HEK293 (cell line): ENCODE data around the gene CNPY4.

Experiments
- GLIS1 ChIP-seq: fragments of 450-650 bp; formaldehyde crosslinking; IDR thresholded peaks from 2 replicates; pipeline ENCODE4 v1.5.1; 2016; ENCODE audit warnings: missing biosample characterization, missing genetic modification characterization
- KLF10 ChIP-seq: fragments of 450-650 bp; IDR thresholded peaks from 2 replicates; pipeline ENCODE4 v1.5.1; 2018; ENCODE audit warnings: missing biosample characterization, mild to moderate bottlenecking, missing genetic modification characterization
- MYNN ChIP-seq: fragments of 450-650 bp; formaldehyde crosslinking; IDR thresholded peaks from 2 replicates; pipeline ENCODE4 v1.5.1; 2016; ENCODE audit warnings: missing biosample characterization, missing genetic modification characterization, borderline replicate concordance
- YY2 ChIP-seq: fragments of 450-650 bp; formaldehyde crosslinking; IDR thresholded peaks from 2 replicates; pipeline ENCODE4 v1.5.1; 2016; ENCODE audit warnings: missing biosample characterization, missing genetic modification characterization
- ZBTB17 ChIP-seq: fragments of 450-650 bp; formaldehyde crosslinking; IDR thresholded peaks from 2 replicates; pipeline ENCODE4 v1.5.1; 2016; ENCODE audit warnings: missing biosample characterization, missing genetic modification characterization
- ZBTB21 ChIP-seq: fragments of 450-650 bp; formaldehyde crosslinking; IDR thresholded peaks from 2 replicates; pipeline ENCODE4 v1.5.1; 2017; ENCODE audit warnings: missing biosample characterization, missing genetic modification characterization
- ZFP3 ChIP-seq: fragments of 450-650 bp; formaldehyde crosslinking; IDR thresholded peaks from 2 replicates; pipeline ENCODE4 v1.5.1; 2016; ENCODE audit warnings: low read depth, missing biosample characterization, missing genetic modification characterization
- ZNF10 ChIP-seq: fragments of 450-650 bp; formaldehyde crosslinking; IDR thresholded peaks from 2 replicates; pipeline ENCODE4 v1.5.1; 2017; ENCODE audit warnings: missing biosample characterization, missing genetic modification characterization
- ZNF19 ChIP-seq: fragments of 450-650 bp; formaldehyde crosslinking; IDR thresholded peaks from 2 replicates; pipeline ENCODE4; 2016; ENCODE audit warnings: missing biosample characterization, missing genetic modification characterization, low read depth
- ZNF223 ChIP-seq: fragments of 450-650 bp; formaldehyde crosslinking; IDR thresholded peaks from 2 replicates; pipeline ENCODE4 v1.5.1; 2016; ENCODE audit warnings: missing biosample characterization, missing genetic modification characterization
- ZNF239 ChIP-seq: fragments of 450-650 bp; formaldehyde crosslinking; IDR thresholded peaks from 2 replicates; pipeline ENCODE4 v1.5.1; 2016; ENCODE audit warnings: missing biosample characterization, missing genetic modification characterization
- ZNF266 ChIP-seq: fragments of 450-650 bp; formaldehyde crosslinking; IDR thresholded peaks from 2 replicates; pipeline ENCODE4 v1.5.1; 2016; ENCODE audit warnings: missing biosample characterization, missing genetic modification characterization, low read depth
- ZNF274 ChIP-seq, 2 experiments: fragments of 200-500 bp in 1 of 2; fragments of 450-650 bp in 1 of 2; sonication (Bioruptor generic) in 1 of 2; formaldehyde crosslinking in 1 of 2; IDR thresholded peaks; 2 replicates each; pipeline versions ENCODE4 v1.5.1 to v1.6.1; 2014 to 2016; ENCODE audit warnings: borderline replicate concordance in 1 of 2, inconsistent platforms in 1 of 2, low read length in 1 of 2, missing biosample characterization in 1 of 2, missing genetic modification characterization in 1 of 2
- ZNF302 ChIP-seq: fragments of 450-650 bp; formaldehyde crosslinking; IDR thresholded peaks from 2 replicates; pipeline ENCODE4 v1.5.1; 2016; ENCODE audit warnings: missing biosample characterization, missing genetic modification characterization, low read depth
- ZNF521 ChIP-seq: fragments of 450-650 bp; formaldehyde crosslinking; IDR thresholded peaks from 2 replicates; pipeline ENCODE4 v1.5.1; 2017; ENCODE audit warnings: missing biosample characterization, mild to moderate bottlenecking, missing genetic modification characterization
- ZNF561 ChIP-seq: fragments of 450-650 bp; IDR thresholded peaks from 2 replicates; pipeline ENCODE4 v1.5.1; 2018; ENCODE audit warnings: missing biosample characterization, missing genetic modification characterization, borderline replicate concordance
- ZNF596 ChIP-seq: fragments of 450-650 bp; IDR thresholded peaks from 2 replicates; pipeline ENCODE4 v1.5.0; 2018; ENCODE audit warnings: missing biosample characterization, mild to moderate bottlenecking, missing genetic modification characterization, moderate library complexity
- ZNF621 ChIP-seq: fragments of 450-650 bp; formaldehyde crosslinking; IDR thresholded peaks from 2 replicates; pipeline ENCODE4 v1.5.1; 2017; ENCODE audit warnings: missing biosample characterization, missing genetic modification characterization
- ZNF660 ChIP-seq: fragments of 450-650 bp; IDR thresholded peaks from 2 replicates; pipeline ENCODE4 v1.5.1; 2018; ENCODE audit warnings: missing biosample characterization, mild to moderate bottlenecking, missing genetic modification characterization
- ZNF792 ChIP-seq: fragments of 450-650 bp; formaldehyde crosslinking; IDR thresholded peaks from 2 replicates; pipeline ENCODE4 v1.5.1; 2016; ENCODE audit warnings: missing biosample characterization, missing genetic modification characterization
- TF ChIP-seq, protein P1 (sequence below): fragments of 450-650 bp; formaldehyde crosslinking; IDR thresholded peaks from 2 replicates; pipeline ENCODE4 v1.5.1; 2016; ENCODE audit warnings: missing biosample characterization, missing genetic modification characterization
- TF ChIP-seq, protein P2 (sequence below): fragments of 450-650 bp; formaldehyde crosslinking; IDR thresholded peaks from 2 replicates; pipeline ENCODE4 v1.5.1; 2016; ENCODE audit warnings: missing biosample characterization, missing genetic modification characterization, borderline replicate concordance
- TF ChIP-seq, protein P3 (sequence below): fragments of 450-650 bp; formaldehyde crosslinking; IDR thresholded peaks from 2 replicates; pipeline ENCODE4 v1.5.1; 2016; ENCODE audit warnings: missing biosample characterization, missing genetic modification characterization
- TF ChIP-seq, protein P4 (sequence below): fragments of 450-650 bp; IDR thresholded peaks from 2 replicates; pipeline ENCODE4 v1.5.1; 2018; ENCODE audit warnings: missing biosample characterization, missing genetic modification characterization
- TF ChIP-seq, protein P5 (sequence below): fragments of 450-650 bp; formaldehyde crosslinking; IDR thresholded peaks from 2 replicates; pipeline ENCODE4 v1.5.1; 2017; ENCODE audit warnings: missing biosample characterization, missing genetic modification characterization

The CNPY4 gene

DNA sequence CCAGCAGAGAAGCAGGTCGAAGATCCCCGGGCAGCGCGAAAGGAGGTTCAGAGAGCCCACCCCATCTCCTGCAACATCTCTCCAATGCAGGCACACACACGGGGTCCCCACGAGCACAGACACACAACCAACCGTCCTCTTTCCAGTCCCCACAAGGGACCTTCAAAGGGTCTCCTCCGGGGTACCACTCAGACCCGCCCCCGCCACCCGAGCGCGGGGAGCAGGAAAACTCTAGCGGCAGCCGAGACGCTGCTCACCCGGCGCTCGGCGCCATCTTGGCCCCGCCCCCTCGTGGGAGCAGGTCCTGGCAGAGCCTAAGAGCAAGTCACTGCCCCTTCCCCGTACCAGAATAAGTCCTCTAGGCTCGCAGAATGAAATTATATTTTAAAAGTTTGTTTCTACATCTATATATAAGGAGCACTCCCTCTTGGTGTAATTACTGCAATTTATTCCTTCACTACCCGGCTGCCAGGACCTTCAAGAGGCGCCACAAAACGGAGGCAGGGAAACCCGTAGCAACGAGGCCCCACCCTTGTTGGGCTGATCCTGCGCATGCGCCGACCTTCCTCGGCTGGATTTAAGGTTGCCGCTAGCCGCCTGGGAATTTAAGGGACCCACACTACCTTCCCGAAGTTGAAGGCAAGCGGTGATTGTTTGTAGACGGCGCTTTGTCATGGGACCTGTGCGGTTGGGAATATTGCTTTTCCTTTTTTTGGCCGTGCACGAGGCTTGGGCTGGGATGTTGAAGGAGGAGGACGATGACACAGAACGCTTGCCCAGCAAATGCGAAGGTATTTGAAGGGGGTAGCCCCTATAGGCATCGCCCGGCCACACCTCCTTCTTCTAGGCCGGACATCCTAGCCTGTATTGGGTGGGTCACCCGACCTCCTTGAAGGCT lies at the start of gene CNPY4, which contains the start of gene TAF6 (continued):
- TF ChIP-seq ZNF274 (IDR thresholded peaks at IDR 0.05; ENCODE audit: low read length) (no peak), ZNF274 (tag by site-specific recombination; IDR thresholded peaks at IDR 0.05; ENCODE audit: borderline replicate concordance) (no peak), ZNF19 (tag by site-specific recombination) (no peak), ZNF561 (tag by site-specific recombination) (no peak), ZNF302 (tag by site-specific recombination) (no peak), ZNF10 (tag by site-specific recombination) (no peak), ZNF596 (no peak), YY2 (tag by site-specific recombination) (peak; percentile 93), ZFP3 (tag by site-specific recombination) (no peak), ZBTB17 (tag by site-specific recombination) (peak; percentile 56; the same call in 1 of the 2 replicates), ZNF239 (no peak), ZBTB21 (tag by site-specific recombination) (peak; percentile 33; the same call in 1 of the 2 replicates), GLIS1 (tag by site-specific recombination) (peak; percentile 33; the same call in 1 of the 2 replicates), ZNF521 (tag by site-specific recombination) (no peak), ZNF266 (tag by site-specific recombination) (no peak), ZNF621 (no peak), ZNF660 (tag by site-specific recombination) (peak; percentile 82), ZNF223 (tag by site-specific recombination) (no peak), ZNF792 (tag by site-specific recombination) (no peak), KLF10 (tag by site-specific recombination) (peak; percentile 87), MYNN (tag by site-specific recombination) (no peak)
- TF ChIP-seq, protein P1, sequence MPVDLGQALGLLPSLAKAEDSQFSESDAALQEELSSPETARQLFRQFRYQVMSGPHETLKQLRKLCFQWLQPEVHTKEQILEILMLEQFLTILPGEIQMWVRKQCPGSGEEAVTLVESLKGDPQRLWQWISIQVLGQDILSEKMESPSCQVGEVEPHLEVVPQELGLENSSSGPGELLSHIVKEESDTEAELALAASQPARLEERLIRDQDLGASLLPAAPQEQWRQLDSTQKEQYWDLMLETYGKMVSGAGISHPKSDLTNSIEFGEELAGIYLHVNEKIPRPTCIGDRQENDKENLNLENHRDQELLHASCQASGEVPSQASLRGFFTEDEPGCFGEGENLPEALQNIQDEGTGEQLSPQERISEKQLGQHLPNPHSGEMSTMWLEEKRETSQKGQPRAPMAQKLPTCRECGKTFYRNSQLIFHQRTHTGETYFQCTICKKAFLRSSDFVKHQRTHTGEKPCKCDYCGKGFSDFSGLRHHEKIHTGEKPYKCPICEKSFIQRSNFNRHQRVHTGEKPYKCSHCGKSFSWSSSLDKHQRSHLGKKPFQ (tag by site-specific recombination): 0 out of 2 replicates have a peak, but pooled peaks have one; percentile 16
- TF ChIP-seq, protein P2, sequence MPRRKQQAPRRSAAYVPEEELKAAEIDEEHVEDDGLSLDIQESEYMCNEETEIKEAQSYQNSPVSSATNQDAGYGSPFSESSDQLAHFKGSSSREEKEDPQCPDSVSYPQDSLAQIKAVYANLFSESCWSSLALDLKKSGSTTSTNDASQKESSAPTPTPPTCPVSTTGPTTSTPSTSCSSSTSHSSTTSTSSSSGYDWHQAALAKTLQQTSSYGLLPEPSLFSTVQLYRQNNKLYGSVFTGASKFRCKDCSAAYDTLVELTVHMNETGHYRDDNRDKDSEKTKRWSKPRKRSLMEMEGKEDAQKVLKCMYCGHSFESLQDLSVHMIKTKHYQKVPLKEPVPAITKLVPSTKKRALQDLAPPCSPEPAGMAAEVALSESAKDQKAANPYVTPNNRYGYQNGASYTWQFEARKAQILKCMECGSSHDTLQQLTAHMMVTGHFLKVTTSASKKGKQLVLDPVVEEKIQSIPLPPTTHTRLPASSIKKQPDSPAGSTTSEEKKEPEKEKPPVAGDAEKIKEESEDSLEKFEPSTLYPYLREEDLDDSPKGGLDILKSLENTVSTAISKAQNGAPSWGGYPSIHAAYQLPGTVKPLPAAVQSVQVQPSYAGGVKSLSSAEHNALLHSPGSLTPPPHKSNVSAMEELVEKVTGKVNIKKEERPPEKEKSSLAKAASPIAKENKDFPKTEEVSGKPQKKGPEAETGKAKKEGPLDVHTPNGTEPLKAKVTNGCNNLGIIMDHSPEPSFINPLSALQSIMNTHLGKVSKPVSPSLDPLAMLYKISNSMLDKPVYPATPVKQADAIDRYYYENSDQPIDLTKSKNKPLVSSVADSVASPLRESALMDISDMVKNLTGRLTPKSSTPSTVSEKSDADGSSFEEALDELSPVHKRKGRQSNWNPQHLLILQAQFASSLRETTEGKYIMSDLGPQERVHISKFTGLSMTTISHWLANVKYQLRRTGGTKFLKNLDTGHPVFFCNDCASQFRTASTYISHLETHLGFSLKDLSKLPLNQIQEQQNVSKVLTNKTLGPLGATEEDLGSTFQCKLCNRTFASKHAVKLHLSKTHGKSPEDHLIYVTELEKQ (tag by site-specific recombination): no peak
- TF ChIP-seq, protein P3, sequence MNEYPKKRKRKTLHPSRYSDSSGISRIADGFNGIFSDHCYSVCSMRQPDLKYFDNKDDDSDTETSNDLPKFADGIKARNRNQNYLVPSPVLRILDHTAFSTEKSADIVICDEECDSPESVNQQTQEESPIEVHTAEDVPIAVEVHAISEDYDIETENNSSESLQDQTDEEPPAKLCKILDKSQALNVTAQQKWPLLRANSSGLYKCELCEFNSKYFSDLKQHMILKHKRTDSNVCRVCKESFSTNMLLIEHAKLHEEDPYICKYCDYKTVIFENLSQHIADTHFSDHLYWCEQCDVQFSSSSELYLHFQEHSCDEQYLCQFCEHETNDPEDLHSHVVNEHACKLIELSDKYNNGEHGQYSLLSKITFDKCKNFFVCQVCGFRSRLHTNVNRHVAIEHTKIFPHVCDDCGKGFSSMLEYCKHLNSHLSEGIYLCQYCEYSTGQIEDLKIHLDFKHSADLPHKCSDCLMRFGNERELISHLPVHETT (tag by site-specific recombination): peak; percentile 86
- TF ChIP-seq, protein P4, sequence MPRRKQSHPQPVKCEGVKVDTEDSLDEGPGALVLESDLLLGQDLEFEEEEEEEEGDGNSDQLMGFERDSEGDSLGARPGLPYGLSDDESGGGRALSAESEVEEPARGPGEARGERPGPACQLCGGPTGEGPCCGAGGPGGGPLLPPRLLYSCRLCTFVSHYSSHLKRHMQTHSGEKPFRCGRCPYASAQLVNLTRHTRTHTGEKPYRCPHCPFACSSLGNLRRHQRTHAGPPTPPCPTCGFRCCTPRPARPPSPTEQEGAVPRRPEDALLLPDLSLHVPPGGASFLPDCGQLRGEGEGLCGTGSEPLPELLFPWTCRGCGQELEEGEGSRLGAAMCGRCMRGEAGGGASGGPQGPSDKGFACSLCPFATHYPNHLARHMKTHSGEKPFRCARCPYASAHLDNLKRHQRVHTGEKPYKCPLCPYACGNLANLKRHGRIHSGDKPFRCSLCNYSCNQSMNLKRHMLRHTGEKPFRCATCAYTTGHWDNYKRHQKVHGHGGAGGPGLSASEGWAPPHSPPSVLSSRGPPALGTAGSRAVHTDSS (tag by site-specific recombination): no peak
- TF ChIP-seq, protein P5, sequence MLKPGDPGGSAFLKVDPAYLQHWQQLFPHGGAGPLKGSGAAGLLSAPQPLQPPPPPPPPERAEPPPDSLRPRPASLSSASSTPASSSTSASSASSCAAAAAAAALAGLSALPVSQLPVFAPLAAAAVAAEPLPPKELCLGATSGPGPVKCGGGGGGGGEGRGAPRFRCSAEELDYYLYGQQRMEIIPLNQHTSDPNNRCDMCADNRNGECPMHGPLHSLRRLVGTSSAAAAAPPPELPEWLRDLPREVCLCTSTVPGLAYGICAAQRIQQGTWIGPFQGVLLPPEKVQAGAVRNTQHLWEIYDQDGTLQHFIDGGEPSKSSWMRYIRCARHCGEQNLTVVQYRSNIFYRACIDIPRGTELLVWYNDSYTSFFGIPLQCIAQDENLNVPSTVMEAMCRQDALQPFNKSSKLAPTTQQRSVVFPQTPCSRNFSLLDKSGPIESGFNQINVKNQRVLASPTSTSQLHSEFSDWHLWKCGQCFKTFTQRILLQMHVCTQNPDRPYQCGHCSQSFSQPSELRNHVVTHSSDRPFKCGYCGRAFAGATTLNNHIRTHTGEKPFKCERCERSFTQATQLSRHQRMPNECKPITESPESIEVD (tag by site-specific recombination): no peak
